HUES64 (cell line): ENCODE data around the gene SPN.
"Not testable (repeated sequence)": the region's sequence is repeated elsewhere in the genome, so short reads cannot be mapped to it uniquely, and the experiment has no call there.

ENCODE experiments used
- H3K27ac ChIP-seq: 2 replicates; pipeline ENCODE4 v1.7.0; 2013; ENCODE audit warnings: low read depth, low read length, inconsistent platforms
- H3K27me3 ChIP-seq: 2 replicates; pipeline ENCODE4 v1.6.1; 2013; ENCODE audit warnings: mild to moderate bottlenecking, low read length; ENCODE audit not compliant: insufficient read depth
- H3K36me3 ChIP-seq: 2 replicates; pipeline ENCODE4 v1.6.1; 2013; ENCODE audit warnings: mild to moderate bottlenecking, low read length; ENCODE audit not compliant: insufficient read depth
- H3K4me1 ChIP-seq: 2 replicates; pipeline ENCODE4 v1.6.1; 2013; ENCODE audit warnings: mild to moderate bottlenecking, low read length, moderate library complexity; ENCODE audit not compliant: insufficient read depth
- H3K4me3 ChIP-seq: 2 replicates; pipeline ENCODE4 v1.5.1; 2013; ENCODE audit warnings: mild to moderate bottlenecking, low read length, moderate library complexity
- H3K9ac ChIP-seq: 2 replicates; pipeline ENCODE4 v1.6.1; 2013; ENCODE audit warnings: mild to moderate bottlenecking, low read depth, low read length
- H3K9me3 ChIP-seq: 2 replicates; pipeline ENCODE4 v1.6.1; 2013; ENCODE audit warnings: low read depth, low read length; ENCODE audit not compliant: insufficient read depth
- WGBS: fragments of 150-250, 120-280 bp; methylation state at CpG from one replicate; pipeline ENCODE4 v1.1.7; 2013; ENCODE audit warnings: missing lambda C conversion rate; 5-methylcytosine and 5-hydroxymethylcytosine counted together

The SPN gene

GRCh38 chr16:29664091-29664921 lies 1.3 kb downstream of the SPN start:
- peaks cover 9% of the 10 kb centered on the region; the same call in 1 of the 2 replicates for H3K4me1 ChIP-seq
- no peaks in the 10 kb centered on the region for H3K27me3 ChIP-seq
- no peaks in the 10 kb centered on the region for H3K36me3 ChIP-seq
- no peak overlapping the region for H3K9ac ChIP-seq
- WGBS = 91% methylated on average over 35 of the region's 35 CpGs
- no peaks in the 10 kb centered on the region for H3K9me3 ChIP-seq
- no peak overlapping the region for H3K4me3 ChIP-seq
- no peak overlapping the region for H3K27ac ChIP-seq

DNA sequence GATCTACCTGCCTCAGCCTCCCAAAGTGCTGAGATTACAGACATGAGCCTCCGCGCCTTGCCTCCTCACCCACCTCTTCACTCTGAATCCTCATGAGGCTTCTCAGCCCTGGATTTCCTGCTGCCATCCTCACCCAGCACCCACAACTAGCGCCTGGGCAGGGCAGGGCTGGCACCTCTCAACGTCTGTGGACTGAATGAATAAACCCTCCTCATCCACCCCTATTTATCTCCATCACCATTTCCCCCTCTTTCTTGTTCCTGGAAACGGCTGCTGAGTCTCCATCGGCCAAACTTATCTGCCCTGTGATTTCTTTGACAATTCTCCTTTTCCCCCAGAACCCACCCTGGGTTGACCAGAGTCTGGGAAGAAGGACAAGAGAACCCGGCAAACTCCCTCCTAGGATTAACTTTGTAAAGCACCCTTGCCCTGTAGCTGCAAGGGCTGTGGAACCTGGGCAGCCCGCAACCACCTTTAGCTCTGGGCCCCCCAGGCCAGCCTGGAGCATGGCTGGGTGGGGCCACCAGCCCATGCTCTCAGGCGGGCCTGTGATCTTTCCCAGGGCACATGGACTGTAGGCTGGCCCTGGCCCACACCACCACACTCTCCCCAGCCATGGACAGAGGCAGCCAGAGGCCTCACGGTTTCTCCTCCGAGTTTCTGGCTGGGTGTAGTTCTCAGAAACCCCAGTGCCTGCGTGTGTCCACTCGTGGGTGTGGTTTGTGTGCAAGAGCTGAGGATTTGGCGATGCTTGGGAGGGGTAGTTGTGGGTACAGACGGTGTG lies 2.4 kb downstream of the SPN start:
- peaks cover 9% of the 10 kb centered on the region; the same call in 1 of the 2 replicates for H3K4me1 ChIP-seq
- H3K27me3 ChIP-seq = no peaks in the 10 kb centered on the region
- no peak overlapping the region for H3K27ac ChIP-seq
- no peak overlapping the region for H3K9ac ChIP-seq
- H3K36me3 ChIP-seq = no peaks in the 10 kb centered on the region
- H3K4me3 ChIP-seq = no peak overlapping the region
- WGBS = 82% methylated on average over 15 of the region's 15 CpGs
- no peaks in the 10 kb centered on the region for H3K9me3 ChIP-seq

DNA sequence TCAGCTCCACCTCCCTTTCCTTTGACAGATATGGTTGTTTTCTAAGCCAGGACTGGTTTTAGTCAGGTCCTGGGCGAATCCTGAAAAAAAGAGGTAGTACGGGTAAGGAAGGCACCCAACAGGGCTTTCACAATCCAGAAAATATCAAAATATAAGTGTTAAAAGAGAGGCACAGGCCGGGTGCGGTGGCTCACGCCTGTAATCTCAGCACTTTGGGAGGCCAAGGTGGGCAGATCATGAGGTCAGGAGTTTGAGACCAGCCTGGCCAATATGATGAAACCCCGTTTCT lies 4.2 kb downstream of the SPN start:
- H3K9me3 ChIP-seq, H3K27me3 ChIP-seq, H3K36me3 ChIP-seq, H3K9ac ChIP-seq, H3K4me1 ChIP-seq: not testable (repeated sequence)
- 95% methylated on average over 4 of the region's 6 CpGs for WGBS
- Histone ChIP-seq H3K27ac (peak overlapping the region; percentile 13; the same call in 1 of the 2 replicates), H3K4me3 (peak overlapping the region; percentile 35)

DNA sequence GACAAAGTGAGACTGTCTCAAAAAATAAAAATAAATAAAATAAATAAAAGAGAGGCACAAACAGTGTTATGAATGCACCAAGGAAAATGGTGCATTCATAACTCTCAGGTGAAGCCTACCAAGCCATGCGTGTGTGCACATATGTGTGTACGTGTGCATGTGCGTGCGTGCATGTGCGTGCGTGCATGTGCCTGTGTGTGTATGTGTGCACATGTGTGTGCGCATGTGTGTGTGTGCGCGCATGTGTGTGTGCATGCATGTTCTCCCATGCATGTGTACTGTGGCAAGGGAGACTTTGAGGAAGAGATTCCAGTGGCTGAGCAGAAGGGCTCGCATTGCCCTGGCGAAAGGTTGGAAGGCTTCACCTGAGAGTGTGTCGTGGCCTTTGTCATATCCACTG lies 4.7 kb downstream of the SPN start:
- Histone ChIP-seq H3K4me3 (no peak overlapping the region), H3K9ac (no peak overlapping the region)

DNA sequence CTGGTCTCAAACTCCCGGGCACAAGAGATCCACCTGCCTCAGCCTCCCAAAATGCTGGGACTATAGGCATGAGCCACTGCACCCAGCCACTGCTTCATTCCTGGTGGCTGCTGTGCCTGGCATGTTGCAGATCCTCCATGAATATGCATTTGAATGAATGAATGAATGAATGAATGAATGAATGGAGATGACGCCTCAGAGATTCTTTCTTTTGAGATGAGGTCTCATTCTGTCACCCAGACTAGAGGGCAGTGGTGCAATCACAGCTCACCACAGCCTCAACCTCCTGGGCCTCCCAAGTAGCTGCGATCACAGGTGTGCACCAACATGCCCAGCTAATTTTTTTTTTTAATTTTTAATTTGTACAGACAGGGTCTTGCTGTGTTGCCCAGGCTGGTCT lies 5.2 kb downstream of the SPN start:
- Histone ChIP-seq H3K27me3 (no peaks in the 10 kb centered on the region), H3K4me1 (peaks cover 9% of the 10 kb centered on the region; the same call in 1 of the 2 replicates), H3K9me3 (no peaks in the 10 kb centered on the region), H3K36me3 (no peaks in the 10 kb centered on the region), H3K9ac (no peak overlapping the region), H3K27ac (no peak overlapping the region), H3K4me3 (no peak overlapping the region)
- WGBS = 98% methylated on average over 3 of the region's 3 CpGs

More for the DNA sequence above, 4.7 kb downstream of the SPN start:
- no peaks in the 10 kb centered on the region for H3K9me3 ChIP-seq
- H3K27me3 ChIP-seq = no peaks in the 10 kb centered on the region
- WGBS = 94% methylated on average over 12 of the region's 12 CpGs
- H3K4me1 ChIP-seq = peaks cover 9% of the 10 kb centered on the region; the same call in 1 of the 2 replicates
- H3K27ac ChIP-seq = no peak overlapping the region
- no peaks in the 10 kb centered on the region for H3K36me3 ChIP-seq

DNA sequence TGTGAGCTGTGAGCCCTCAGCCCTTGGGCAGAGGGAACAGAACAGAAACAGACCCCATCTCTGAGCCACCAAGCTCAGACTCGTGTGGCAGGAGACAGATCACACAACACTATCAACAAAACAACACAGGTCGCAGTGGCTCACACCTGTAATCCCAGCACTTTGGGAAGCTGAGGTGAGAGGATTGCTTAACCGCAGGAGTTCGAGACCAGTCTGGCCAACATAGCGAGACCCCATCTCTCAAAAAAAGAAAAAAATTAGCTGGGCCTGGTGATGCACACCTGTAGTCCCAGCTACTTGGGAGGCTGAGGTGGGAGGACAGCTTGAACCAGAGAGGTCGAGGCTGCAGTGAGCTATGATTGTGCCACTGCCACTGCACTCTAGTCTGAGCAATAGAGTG lies 10.5 kb downstream of the SPN start:
- WGBS = 96% methylated on average over 6 of the region's 6 CpGs
- H3K27me3 ChIP-seq = no peaks in the 10 kb centered on the region
- no peak overlapping the region for H3K27ac ChIP-seq
- H3K4me3 ChIP-seq = no peak overlapping the region
- H3K9me3 ChIP-seq = no peaks in the 10 kb centered on the region
- H3K36me3 ChIP-seq = no peaks in the 10 kb centered on the region
- H3K4me1 ChIP-seq = peaks cover 3% of the 10 kb centered on the region
- H3K9ac ChIP-seq = no peak overlapping the region

- WGBS = 87% methylated on average over 13 of the region's 13 CpGs
- Histone ChIP-seq H3K27me3 (no peaks in the 10 kb centered on the region), H3K9ac (no peak overlapping the region), H3K4me3 (no peak overlapping the region), H3K9me3 (no peaks in the 10 kb centered on the region), H3K36me3 (no peaks in the 10 kb centered on the region), H3K27ac (no peak overlapping the region; the same call in 1 of the 2 replicates), H3K4me1 (peaks cover 3% of the 10 kb centered on the region)
Observed at GRCh38 chr16:29674188-29674587, 11.1 kb downstream of the SPN start.

- Histone ChIP-seq H3K36me3 (peaks cover 1% of the 10 kb centered on the region; the same call in 1 of the 2 replicates), H3K27me3 (no peaks in the 10 kb centered on the region), H3K4me1 (peaks cover 9% of the 10 kb centered on the region), H3K4me3 (no peak overlapping the region), H3K27ac (no peak overlapping the region), H3K9ac (no peak overlapping the region), H3K9me3 (no peaks in the 10 kb centered on the region)
- WGBS = 41% methylated on average over 3 of the region's 3 CpGs
Observed at GRCh38 chr16:29675811-29676643, 13.0 kb downstream of the SPN start.

GRCh38 chr16:29676989-29677785 lies 14.1 kb downstream of the SPN start:
- Histone ChIP-seq H3K4me3 (no peak overlapping the region), H3K9ac (no peak overlapping the region), H3K9me3 (no peaks in the 10 kb centered on the region), H3K4me1 (peaks cover 9% of the 10 kb centered on the region), H3K36me3 (peaks cover 4% of the 10 kb centered on the region; the same call in 1 of the 2 replicates), H3K27me3 (no peaks in the 10 kb centered on the region), H3K27ac (no peak overlapping the region)
- 96% methylated on average over 23 of the region's 23 CpGs for WGBS

DNA sequence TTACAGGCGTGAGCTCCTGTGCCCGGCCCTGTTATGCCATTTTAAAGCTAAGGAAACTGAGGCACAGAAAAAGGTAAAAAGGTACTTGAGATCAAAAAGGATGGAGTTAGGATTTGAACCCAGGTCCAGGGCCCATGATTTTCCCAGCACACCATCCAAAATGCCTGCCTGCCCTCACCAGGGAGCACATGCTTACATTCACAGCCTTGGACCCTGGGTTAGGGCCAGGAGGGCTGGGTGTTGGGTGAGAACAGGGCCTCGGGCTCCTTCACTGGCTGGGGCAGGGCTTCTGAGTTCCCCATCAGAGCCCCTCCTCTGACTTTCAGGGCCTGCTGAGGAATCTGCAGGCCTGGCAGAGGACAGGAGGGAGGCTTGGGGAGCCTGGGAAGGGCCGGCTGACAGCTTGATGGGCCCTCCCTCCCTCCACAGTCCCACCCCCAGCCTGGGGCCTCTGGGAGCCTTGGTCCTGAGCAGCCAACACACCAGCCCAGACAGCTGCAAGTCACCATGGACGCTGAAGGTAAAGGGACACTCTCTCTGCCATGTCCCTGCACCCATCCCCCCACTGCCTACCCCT lies 15.7 kb downstream of the SPN start, which contains the start of gene QPRT:
Gene QPRT, plus strand, starts transcription at position 490 of the 577 bp plus-strand sequence. Its CDS starts 18 bp downstream, at position 508.
- peaks cover 9% of the 10 kb centered on the region for H3K4me1 ChIP-seq
- no peaks in the 10 kb centered on the region for H3K27me3 ChIP-seq
- peak within 1 kb of the TSS; percentile 100 for H3K27ac ChIP-seq
- no peaks in the 10 kb centered on the region for H3K9me3 ChIP-seq
- H3K4me3 ChIP-seq = peak within 1 kb of the TSS; percentile 68
- H3K36me3 ChIP-seq = peaks cover 18% of the 10 kb centered on the region
- peak within 1 kb of the TSS; percentile 93 for H3K9ac ChIP-seq
- 37% methylated on average over 5 of the region's 5 CpGs for WGBS
